ENCODE measurements around the gene MUC2.

Gene MUC2

GRCh38 chr11:1072116-1072820 is 2.4 kb upstream of the MUC2 start:
- peak; percentile 69 for DNase-seq (ENCODE audit: low spot score)

DNA sequence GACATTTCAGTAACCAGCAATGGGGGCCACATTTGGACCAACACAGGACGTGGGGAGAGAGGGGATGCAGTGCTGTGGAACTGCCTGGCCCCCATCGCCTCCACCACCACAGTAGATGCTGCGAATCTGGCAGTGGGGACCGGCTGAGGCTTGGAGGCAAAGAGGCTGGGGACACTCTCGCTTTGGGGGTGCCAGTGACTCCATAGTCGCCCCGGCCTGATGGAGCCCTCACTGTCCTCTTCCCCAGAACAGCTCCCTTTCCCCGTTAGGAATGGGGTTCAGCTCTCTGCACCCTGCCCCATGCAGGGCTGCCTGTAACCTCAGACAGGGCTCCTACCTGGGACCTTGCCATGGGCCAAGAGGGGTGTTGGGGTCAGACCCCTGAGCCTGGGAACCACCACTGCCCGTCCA is 1.8 kb upstream of the MUC2 start:
- DNase-seq (ENCODE audit: low spot score) = no peak

GRCh38 chr11:1073261-1073724 is 1.4 kb upstream of the MUC2 start:
- peak; percentile 29 for DNase-seq (ENCODE audit: low spot score)

GRCh38 chr11:1073851-1074243 is 827 bp upstream of the MUC2 start:
- no peak for DNase-seq (ENCODE audit: low spot score)

DNA sequence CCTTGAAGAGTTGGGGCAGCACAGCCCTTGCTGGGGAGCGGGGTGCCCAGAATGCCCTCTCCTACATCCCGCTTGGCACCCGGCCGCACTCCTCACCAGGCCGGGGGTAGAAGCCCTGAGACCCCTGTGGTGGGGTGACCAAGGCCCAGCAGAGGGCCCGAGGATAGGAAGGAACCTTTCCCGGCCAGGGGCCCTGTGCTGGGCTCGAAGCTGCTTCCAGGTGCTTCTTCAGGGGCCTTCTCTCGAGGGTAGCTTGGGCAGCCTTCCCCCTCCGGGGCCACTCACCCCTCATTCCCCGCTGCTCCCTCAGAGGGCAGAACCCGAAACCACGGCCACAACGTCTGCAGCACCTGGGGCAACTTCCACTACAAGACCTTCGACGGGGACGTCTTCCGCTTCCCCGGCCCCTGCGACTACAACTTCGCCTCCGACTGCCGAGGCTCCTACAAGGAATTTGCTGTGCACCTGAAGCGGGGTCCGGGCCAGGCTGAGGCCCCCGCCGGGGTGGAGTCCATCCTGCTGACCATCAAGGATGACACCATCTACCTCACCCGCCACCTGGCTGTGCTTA is 752 bp downstream of the MUC2 start:
- DNase-seq (ENCODE audit: low spot score) = no peak

- DNase-seq (ENCODE audit: low spot score) = no peak
These were observed 1.5 kb downstream of the MUC2 start for GRCh38 chr11:1076061-1076665.

GRCh38 chr11:1077033-1077416 is 2.4 kb downstream of the MUC2 start:
- no peak for DNase-seq (ENCODE audit: low spot score)

DNA sequence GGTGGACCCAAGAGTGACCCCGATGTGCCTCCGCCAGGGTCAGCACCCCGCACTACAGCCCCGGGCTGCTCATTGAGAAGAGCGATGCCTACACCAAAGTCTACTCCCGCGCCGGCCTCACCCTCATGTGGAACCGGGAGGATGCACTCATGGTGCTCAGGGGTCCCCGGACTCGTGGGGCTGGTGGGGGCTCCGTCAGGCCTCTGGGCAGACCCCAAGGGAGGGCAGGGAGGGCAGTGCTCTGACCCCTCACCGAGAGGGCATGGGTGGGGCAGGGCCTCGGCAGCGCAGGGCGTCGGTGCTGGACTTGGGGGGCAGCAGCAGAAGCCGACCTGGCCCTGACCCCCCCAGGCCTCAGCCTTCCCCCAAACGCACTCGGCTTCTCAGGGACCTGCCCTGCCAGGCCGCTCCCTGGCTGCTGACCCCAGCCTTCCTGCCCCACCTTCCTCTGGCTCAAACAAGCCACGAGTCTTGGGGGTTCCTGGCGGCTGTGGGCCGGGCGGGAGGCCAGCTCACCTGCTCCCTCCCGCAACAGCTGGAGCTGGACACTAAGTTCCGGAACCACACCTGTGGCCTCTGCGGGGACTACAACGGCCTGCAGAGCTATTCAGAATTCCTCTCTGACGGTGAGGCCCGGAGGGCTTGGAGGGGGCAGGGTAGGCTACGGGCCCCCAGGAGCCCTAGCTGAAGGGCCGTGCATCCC is 2.9 kb downstream of the MUC2 start:
- no peak for DNase-seq (ENCODE audit: low spot score)

GRCh38 chr11:1078191-1078601 is 3.5 kb downstream of the MUC2 start:
- DNase-seq (ENCODE audit: low spot score) = no peak

GRCh38 chr11:1081601-1082311 is 7.1 kb downstream of the MUC2 start:
- no peak for DNase-seq (ENCODE audit: low spot score)

- no peak for DNase-seq (ENCODE audit: low spot score)
These were observed 7.7 kb downstream of the MUC2 start for GRCh38 chr11:1082346-1082727.

- no peak for DNase-seq (ENCODE audit: low spot score)
These were observed 8.3 kb downstream of the MUC2 start for GRCh38 chr11:1082728-1083620.

DNA sequence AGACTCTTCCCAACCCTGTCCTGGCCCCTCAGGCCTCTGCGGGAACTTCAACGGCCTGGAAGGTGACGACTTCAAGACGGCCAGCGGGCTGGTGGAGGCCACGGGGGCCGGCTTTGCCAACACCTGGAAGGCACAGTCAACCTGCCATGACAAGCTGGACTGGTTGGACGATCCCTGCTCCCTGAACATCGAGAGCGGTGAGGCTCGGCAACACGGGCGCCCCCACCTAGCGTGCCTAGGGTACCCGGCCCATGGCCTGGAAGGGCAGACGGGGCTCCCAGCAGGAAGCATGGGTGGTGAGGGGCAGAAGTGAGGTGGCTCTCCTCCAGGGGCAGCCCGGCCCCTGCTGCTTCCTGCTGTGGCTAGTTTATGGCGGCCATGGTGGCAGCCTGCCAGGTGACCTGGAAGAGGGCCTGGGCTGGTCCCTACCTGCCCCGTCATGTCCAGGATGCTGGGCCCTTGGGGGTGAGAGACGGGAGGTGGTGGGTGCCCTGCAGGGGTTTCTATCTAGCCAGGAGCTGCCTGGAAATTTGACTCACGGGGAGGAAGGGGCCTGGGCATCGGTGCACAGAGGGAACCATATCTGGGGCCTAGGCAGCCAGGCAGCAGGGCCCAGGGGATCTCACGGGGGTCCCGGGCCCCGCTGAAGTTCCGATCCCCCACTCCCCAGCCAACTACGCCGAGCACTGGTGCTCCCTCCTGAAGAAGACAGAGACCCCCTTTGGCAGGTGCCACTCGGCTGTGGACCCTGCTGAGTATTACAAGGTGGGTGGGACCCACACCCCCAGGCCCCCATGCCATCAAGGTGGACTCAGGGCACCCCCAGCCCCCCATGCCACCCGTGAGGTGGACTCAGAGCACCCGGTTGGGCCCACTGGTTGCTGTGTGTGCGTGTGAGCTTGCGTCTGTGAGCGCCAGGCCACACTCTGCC is 9.2 kb downstream of the MUC2 start:
- DNase-seq (ENCODE audit: low spot score) = no peak

DNA sequence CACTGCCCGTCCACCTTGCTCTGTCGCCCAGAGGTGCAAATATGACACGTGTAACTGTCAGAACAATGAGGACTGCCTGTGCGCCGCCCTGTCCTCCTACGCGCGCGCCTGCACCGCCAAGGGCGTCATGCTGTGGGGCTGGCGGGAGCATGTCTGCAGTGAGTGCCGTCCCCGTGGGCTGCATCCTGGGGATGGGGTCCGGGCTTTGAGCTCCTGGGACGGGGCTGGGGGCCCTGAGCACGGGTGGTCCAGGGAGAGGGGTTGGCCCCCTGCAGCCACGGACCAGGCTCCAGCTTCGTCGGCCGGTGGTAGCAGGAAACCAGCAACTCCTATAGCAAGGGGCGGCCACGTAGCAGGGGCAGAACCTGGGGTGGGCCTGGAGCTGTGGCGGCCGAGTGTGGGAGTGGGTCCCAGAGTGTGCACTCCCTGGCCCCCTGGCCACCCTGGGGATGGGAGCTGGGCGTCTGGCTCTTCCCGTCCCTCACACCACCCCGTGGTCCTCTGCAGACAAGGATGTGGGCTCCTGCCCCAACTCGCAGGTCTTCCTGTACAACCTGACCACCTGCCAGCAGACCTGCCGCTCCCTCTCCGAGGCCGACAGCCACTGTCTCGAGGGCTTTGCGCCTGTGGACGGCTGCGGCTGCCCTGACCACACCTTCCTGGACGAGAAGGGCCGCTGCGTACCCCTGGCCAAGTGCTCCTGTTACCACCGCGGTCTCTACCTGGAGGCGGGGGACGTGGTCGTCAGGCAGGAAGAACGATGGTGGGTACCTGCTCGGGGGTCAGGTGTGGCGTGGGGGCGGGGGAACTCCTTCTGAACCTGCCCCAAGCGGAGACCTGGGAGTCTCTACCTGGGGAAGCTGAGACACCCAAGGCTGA is 10.1 kb downstream of the MUC2 start:
- DNase-seq (ENCODE audit: low spot score) = no peak

- DNase-seq (ENCODE audit: low spot score) = no peak
These were observed 10.9 kb downstream of the MUC2 start for GRCh38 chr11:1085440-1086170.

GRCh38 chr11:1086171-1087102 is 11.8 kb downstream of the MUC2 start:
- DNase-seq (ENCODE audit: low spot score) = no peak

DNA sequence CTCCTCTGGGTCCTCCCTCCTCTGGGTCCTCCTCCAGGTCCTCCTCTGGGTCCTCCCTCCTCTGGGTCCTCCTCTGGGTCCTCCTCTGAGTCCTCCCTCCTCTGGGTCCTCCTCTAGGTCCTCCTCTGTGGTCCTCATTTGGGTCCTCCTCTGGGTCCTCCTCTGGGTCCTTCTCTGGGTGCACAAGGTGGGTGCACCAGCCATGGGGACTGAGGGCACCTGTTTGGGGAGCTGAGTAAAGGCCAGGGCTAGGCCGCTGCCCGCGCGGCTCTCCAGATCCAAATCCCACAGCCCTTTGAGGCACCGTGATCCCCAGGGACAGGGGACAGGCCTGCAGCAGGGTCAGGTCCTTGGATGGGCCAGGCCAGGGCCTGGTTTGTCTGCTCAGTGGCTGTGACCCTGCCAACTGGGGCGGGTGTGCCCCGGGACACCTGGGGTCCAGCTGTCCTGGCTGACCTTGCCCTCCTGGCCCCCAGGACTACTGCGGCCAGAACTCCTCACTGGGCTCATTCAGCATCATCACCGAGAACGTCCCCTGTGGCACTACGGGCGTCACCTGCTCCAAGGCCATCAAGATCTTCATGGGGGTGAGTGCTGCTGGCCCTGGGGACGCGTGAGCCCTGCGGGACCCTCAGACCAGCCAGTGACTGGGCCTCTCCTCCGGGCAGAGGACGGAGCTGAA is 12.7 kb downstream of the MUC2 start:
- DNase-seq (ENCODE audit: low spot score) = no peak

Measured in Ammon's horn (tissue), 1 donor.